ENCODE measurements around the gene C10orf71.

GRCh38 chr10:49275896-49276295 lies 23.1 kb upstream of the C10orf71 start:
- TF ChIP-seq CTCF (IDR thresholded peaks at IDR 0.05), result no peak
- no peak for TF ChIP-seq POLR2A (IDR thresholded peaks at IDR 0.05)

Measured in heart left ventricle (tissue), 13 donors.